Measurements from ENCODE around the gene RNF25.

The RNF25 gene

DNA sequence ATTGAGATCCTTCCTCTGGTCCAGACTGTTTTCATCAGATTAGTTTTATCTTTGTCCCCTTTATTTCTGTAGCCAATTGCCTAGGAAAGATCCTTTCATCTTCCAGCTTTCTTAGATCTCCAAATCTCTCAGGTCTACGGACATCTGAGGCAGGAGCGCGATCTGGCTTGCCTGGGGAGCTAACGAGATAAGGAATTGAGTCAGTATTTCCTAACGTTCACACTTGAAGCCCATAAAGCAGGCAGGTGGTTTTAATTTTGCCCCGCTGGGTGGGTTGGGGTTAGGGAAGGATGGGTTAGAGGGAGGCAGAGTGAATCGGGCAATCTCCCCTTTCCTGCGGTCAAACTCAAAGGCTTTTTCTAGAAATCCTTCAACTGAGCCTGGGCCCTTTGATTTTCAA, 38.1 kb upstream of the RNF25 start:
- Histone ChIP-seq H3K4me3 (ENCODE audit: low read length, poor library complexity, severe bottlenecking) (no peak overlapping the region), H3K9me3 (ENCODE audit: insufficient read depth, low read depth, low read length) (no peaks in the 10 kb centered on the region), H3K79me2 (ENCODE audit: insufficient read depth, low read length) (peaks cover 35% of the 10 kb centered on the region), H3K9me2 (replicated peaks; ENCODE audit: low read depth, low read length) (no peaks in the 10 kb centered on the region), H3K27me3 (ENCODE audit: insufficient read depth, low read length, poor library complexity, severe bottlenecking) (no peaks in the 10 kb centered on the region), H3K4me2 (ENCODE audit: low read depth, low read length, poor library complexity, severe bottlenecking) (no peak overlapping the region), H3K4me1 (ENCODE audit: insufficient read depth, low read length, poor library complexity, severe bottlenecking) (peaks cover 30% of the 10 kb centered on the region), H4K20me1 (ENCODE audit: insufficient read depth, low read length, poor library complexity, severe bottlenecking) (peaks cover 23% of the 10 kb centered on the region), H3K9ac (ENCODE audit: low read depth, low read length, poor library complexity, severe bottlenecking) (no peak overlapping the region), H2AFZ (ENCODE audit: low read length) (peak overlapping the region; percentile 86), H3K36me3 (ENCODE audit: insufficient read depth, low read length) (no peaks in the 10 kb centered on the region), H3F3A (ENCODE audit: low read depth) (no peaks in the 10 kb centered on the region)
- no peak for TF ChIP-seq EZH2phosphoT487 (IDR thresholded peaks at IDR 0.05; ENCODE audit: borderline replicate concordance)
- TF ChIP-seq, protein P1, sequence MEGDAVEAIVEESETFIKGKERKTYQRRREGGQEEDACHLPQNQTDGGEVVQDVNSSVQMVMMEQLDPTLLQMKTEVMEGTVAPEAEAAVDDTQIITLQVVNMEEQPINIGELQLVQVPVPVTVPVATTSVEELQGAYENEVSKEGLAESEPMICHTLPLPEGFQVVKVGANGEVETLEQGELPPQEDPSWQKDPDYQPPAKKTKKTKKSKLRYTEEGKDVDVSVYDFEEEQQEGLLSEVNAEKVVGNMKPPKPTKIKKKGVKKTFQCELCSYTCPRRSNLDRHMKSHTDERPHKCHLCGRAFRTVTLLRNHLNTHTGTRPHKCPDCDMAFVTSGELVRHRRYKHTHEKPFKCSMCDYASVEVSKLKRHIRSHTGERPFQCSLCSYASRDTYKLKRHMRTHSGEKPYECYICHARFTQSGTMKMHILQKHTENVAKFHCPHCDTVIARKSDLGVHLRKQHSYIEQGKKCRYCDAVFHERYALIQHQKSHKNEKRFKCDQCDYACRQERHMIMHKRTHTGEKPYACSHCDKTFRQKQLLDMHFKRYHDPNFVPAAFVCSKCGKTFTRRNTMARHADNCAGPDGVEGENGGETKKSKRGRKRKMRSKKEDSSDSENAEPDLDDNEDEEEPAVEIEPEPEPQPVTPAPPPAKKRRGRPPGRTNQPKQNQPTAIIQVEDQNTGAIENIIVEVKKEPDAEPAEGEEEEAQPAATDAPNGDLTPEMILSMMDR (conservative IDR thresholded peaks at IDR 0.05; ENCODE audit: low read length) = no peak

DNA sequence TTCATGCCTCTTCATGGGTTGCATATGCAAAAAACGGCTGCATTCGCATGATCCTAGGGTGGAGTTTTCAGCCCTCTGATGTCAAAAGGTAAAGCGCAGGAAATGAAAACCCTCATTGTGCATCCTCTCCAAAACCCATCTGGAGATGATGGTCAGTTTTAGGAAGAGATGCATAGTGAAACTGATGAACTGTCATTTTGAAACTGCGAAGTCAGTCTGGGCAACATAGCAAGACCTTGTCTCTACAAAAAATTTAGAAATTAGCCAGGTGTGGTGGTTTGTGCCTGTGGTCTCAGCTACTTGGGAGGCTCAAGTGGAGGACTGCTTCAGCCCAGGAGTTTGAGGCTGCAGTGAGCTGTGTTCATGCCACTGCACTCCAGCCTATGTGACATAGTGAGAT, 36.3 kb upstream of the RNF25 start:
- Histone ChIP-seq H3K36me3 (ENCODE audit: insufficient read depth, low read length) (no peaks in the 10 kb centered on the region), H3K79me2 (ENCODE audit: insufficient read depth, low read length) (peaks cover 22% of the 10 kb centered on the region), H3K9me2 (replicated peaks; ENCODE audit: low read depth, low read length) (no peaks in the 10 kb centered on the region), H3K4me3 (ENCODE audit: low read length, poor library complexity, severe bottlenecking) (no peak overlapping the region), H3K27me3 (ENCODE audit: insufficient read depth, low read length, poor library complexity, severe bottlenecking) (no peaks in the 10 kb centered on the region), H3K9me3 (ENCODE audit: insufficient read depth, low read depth, low read length) (no peaks in the 10 kb centered on the region), H4K20me1 (ENCODE audit: insufficient read depth, low read length, poor library complexity, severe bottlenecking) (peaks cover 9% of the 10 kb centered on the region), H2AFZ (ENCODE audit: low read length) (no peak overlapping the region), H3K9ac (ENCODE audit: low read depth, low read length, poor library complexity, severe bottlenecking) (no peak overlapping the region), H3F3A (ENCODE audit: low read depth) (no peaks in the 10 kb centered on the region), H3K4me2 (ENCODE audit: low read depth, low read length, poor library complexity, severe bottlenecking) (no peak overlapping the region), H3K4me1 (ENCODE audit: insufficient read depth, low read length, poor library complexity, severe bottlenecking) (peaks cover 17% of the 10 kb centered on the region)
- TF ChIP-seq, protein P1 (conservative IDR thresholded peaks at IDR 0.05; ENCODE audit: low read length) = no peak
- no peak for TF ChIP-seq EZH2phosphoT487 (IDR thresholded peaks at IDR 0.05; ENCODE audit: borderline replicate concordance)

DNA sequence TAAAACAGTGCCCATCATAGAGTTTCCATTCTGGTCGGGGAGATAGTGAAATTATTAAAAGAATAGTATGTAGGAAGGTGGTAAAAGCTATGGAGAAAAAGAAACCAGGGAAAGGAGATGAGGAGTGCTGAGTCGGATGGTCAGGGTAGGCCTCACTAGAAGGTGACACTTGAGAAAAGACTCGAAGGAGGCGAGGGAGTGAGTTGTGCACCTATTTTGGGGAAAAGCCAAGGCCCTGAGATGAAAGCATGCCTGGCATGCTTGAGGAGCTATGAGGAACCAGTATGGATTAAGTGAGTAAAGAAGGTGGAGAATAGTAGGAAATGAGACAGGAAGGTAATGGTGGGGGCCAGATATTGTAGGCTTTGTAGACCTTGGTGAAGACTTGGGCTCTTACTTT, 31.5 kb upstream of the RNF25 start:
- TF ChIP-seq, protein P1 (conservative IDR thresholded peaks at IDR 0.05; ENCODE audit: low read length) = no peak
- no peak for TF ChIP-seq EZH2phosphoT487 (IDR thresholded peaks at IDR 0.05; ENCODE audit: borderline replicate concordance)
- H3K27me3 ChIP-seq (ENCODE audit: insufficient read depth, low read length, poor library complexity, severe bottlenecking) = no peaks in the 10 kb centered on the region
- H3K4me1 ChIP-seq (ENCODE audit: insufficient read depth, low read length, poor library complexity, severe bottlenecking) = no peaks in the 10 kb centered on the region
- H4K20me1 ChIP-seq (ENCODE audit: insufficient read depth, low read length, poor library complexity, severe bottlenecking) = no peaks in the 10 kb centered on the region
- H3K9ac ChIP-seq (ENCODE audit: low read depth, low read length, poor library complexity, severe bottlenecking) = no peak overlapping the region
- no peaks in the 10 kb centered on the region for H3K9me2 ChIP-seq (replicated peaks; ENCODE audit: low read depth, low read length)
- H3K9me3 ChIP-seq (ENCODE audit: insufficient read depth, low read depth, low read length) = no peaks in the 10 kb centered on the region
- no peaks in the 10 kb centered on the region for H3K36me3 ChIP-seq (ENCODE audit: insufficient read depth, low read length)
- no peak overlapping the region for H2AFZ ChIP-seq (ENCODE audit: low read length)
- no peak overlapping the region for H3K4me2 ChIP-seq (ENCODE audit: low read depth, low read length, poor library complexity, severe bottlenecking)
- no peaks in the 10 kb centered on the region for H3K79me2 ChIP-seq (ENCODE audit: insufficient read depth, low read length)
- H3K4me3 ChIP-seq (ENCODE audit: low read length, poor library complexity, severe bottlenecking) = no peak overlapping the region
- H3F3A ChIP-seq (ENCODE audit: low read depth) = no peaks in the 10 kb centered on the region
